GM18508 (cell line): ENCODE data around the gene GMEB1.
"Not testable (repeated sequence)": the region's sequence is repeated elsewhere in the genome, so short reads cannot be mapped to it uniquely, and the experiment has no call there.

Source experiments
- ATAC-seq: cut with Tn5 transposase; IDR thresholded peaks from one replicate; pipeline ENCODE4 v1.9.1; 2021; ENCODE audit warnings: moderate number of reproducible peaks; ENCODE audit not compliant: insufficient read depth, unreplicated experiment

Gene GMEB1, protein sequence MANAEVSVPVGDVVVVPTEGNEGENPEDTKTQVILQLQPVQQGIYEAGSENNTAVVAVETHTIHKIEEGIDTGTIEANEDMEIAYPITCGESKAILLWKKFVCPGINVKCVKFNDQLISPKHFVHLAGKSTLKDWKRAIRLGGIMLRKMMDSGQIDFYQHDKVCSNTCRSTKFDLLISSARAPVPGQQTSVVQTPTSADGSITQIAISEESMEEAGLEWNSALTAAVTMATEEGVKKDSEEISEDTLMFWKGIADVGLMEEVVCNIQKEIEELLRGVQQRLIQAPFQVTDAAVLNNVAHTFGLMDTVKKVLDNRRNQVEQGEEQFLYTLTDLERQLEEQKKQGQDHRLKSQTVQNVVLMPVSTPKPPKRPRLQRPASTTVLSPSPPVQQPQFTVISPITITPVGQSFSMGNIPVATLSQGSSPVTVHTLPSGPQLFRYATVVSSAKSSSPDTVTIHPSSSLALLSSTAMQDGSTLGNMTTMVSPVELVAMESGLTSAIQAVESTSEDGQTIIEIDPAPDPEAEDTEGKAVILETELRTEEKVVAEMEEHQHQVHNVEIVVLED

DNA sequence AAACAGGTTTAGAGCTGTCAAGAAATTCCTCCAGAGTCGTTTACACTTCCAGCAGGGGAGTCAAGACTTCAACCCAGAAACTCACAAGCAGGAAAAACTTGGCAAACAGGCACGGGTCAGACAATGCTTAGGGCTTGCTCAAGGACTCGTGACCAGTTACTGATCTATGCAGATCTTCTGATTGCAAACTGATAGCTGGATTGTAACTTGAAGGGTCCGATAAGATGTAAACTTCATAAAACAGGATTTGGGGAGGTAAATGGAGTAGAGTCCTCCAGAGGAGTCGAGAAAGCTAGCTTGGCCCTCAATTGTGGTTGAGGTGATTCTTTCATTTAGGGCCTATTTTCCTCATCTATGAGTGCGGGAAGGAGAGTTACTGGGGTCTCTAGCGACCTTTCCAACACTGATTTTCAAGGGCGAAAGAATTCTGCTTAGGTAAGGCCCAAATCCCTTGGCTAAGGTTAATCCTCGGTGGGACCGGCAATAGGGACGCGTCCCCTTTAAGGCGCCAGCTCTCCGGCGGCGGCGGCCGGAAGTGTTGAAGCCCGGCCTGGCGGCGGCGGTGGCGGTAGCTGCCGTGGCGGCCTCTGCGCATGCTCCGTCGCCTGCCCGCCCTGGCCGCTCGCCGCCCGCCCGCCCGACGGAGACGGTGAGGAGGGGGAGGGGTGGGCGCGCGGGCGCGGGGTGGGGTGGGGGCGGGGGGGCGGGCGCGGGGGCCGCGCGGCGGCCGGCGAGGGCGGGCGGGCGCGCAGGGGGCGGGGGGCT lies at the start of gene GMEB1:
GMEB1 (plus strand) TSS at position 594 of the 765 bp plus-strand sequence. CDS start 14,829 bp downstream, outside the sequence.
- no peak for ATAC-seq

DNA sequence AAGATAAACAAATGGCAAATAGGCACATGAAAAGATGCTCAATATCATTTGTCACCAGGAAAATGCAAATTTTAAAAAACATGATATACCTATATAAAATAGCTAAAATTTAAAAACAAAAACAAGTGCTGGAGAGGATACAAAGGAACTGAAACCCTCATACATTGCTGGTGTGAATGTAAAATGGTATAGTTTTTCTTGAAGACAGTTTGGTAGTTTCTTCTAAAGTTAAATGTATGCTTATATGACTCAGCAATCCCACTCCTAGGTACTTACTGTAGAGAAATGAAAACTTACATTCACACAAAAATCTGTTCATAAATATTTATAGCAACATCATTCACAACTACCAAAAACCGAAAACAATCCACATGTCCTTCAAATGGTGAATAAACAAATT lies 36.9 kb upstream of the GMEB1 start:
- ATAC-seq: no peak

DNA sequence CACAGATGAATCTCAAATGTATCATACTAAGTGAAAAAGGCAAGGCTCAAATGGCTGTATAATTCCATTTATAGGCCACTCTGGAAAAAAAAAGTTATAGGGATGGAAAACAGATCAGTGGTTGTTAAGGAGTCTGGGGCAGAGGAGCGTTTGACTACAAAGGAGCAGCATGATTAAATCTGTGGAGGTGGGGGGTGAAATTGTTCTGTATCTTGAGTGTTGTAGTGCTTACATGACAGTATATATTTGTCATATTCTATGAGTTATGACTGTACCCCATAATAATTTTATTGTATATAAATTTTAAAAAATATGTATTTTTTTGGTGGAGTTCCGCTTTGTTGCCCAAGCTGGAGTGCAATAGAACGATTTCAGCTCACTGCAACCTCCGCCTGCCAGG lies 36.0 kb upstream of the GMEB1 start:
- ATAC-seq: no peak

DNA sequence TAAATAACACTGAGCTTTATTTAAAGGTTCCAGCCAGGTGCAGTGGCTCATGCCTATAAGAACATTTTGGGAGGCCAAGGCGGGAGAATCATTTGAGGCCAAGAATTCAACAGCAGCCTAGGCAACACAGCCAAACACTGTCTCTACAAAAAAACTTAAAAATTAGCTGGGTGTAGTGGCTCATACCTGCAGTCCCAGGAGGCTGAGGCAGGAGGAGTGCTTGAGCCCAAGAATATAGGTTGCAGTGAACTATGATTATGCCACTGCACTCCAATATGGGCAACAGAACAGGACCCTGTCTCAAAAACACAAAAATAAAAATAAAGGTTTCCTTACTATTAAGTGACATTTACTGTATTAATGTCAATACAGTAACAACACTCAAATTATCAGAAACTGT lies 27.8 kb upstream of the GMEB1 start:
- no peak for ATAC-seq

DNA sequence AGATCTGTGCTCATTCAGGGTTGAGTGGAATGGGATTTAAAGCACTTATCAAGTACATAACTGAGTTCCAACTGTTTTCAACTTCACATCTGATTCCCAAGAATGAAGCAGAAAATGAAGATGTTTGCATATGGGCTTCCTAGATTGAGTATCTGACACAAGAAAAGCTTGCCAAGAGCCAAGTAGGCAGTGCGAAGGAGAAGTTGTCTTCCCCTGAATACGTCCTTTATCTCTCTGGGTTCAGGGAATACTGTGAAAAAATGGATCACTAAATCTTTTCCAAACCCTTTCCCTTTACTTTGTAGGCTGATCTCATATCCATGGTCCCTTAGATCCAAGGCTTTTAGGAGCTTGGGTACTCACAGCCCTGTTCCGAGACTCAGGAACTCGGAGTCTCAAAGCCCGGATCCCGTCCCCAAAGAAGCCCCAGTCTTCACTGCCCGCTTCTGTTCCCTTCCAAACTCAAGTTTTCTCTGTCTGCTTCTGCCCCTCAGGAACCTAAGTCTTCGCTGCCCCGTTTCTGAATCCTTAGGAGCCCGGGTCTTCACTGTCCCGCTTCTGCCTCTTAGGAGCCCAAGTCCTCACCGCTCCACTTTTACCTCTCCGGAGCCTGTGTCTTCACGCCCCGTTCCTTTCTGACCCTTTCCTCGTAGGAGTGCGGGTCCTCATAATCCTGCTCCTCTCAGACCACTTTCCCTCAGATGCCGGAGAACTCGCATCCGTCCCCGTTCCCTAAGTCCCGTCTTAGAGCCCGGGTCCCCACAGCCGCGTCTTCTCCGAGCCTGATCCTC lies 26.3 kb upstream of the GMEB1 start:
- ATAC-seq: no peak

DNA sequence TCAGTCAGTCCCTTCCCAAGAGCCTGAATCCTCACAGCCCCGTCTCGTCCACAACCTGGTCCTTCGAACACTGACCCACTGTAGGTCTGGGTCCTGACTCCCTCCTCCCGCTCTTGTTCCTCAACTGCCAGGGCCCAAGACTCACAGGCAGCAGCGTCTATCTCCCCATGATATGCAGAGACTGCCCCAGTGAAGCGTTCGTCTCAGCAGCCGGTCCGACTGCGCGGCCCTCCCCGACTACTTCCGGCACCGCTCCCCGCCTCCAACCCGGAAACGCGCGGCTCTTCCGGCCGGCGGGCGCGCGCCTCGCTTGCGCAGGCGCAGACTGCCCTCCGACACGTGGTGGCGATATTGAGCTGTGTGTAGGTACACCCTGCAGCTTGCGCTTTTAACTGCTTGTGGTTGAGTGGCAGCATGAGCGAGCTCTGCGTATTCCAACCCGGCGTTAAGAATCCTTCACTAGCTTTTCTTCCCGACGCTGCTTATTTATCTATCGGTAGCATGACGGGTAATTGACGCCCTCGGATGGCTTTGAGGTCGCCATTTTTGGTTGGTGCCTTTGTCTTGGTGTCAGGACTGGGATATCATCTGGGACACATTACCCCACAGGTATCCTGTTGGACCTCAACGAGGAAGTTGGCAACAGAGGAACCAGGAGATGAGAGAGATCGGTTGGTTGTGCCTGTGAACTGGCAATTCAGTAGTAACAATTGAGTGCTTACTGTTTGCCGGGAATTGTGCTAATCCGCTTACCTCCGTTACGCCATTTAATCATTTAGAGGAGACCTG lies 25.5 kb upstream of the GMEB1 start, which contains the start of gene TAF12:
TAF12 (minus strand) TSS at position 221 of the 789 bp plus-strand sequence. CDS start 20,986 bp downstream, outside the sequence.
- ATAC-seq: peak; percentile 40

DNA sequence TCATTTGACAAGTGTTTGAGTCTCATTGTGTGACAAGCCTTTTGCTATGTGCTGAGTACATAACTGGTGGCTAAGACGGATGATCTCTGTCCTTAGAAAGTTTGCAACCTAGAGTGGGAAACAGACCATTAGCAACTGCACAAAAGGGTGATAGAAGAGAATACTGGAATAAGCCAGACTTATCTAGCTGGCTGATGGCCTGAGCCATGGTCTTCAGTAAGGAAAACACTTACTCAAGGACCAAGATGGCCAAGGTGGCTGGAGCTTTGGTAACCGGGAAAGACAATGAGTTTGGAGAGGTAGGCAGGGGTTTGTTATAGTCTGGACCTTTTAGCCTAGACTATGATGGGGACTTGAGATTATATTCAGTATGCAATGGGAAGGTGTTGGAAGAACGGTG lies 24.1 kb upstream of the GMEB1 start:
- ATAC-seq: no peak

DNA sequence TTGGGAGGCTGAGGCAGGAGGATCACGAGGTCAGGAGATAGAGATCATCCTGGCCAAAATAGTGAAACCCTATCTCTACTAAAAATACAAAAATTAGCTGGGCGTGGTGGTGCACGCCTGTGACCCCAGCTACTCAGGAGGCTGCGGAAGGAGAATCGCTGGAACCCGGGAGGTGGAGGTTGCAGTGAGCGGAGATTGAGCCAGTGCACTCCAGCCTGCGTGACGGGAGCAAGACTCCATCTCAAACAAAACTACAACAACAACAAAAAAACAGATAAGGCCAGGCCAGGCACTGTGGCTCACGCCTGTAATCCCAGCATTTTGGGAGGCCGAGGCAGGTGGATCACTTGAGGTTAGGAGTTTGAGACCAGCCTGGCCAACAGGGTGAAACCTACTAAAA lies 23.2 kb upstream of the GMEB1 start:
- ATAC-seq: not testable (repeated sequence)

DNA sequence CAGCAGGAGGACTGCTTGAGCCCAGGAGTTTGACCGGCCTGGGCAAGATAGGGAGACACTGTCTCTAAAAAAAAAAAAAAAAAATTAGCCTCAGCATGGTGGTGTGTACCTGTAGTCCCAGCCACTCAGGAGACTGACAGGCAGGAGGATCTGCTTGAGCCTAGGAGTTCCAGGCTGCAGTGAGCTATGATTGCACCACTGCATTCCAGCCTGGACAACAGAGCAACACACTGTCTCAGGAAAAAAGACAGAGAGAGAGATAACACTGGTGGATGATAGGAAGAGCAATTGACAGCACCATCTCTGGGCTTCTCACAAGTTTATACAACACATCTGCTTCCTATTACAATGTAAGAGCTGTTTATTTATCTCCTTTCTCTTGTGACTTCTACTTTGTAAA lies 22.5 kb upstream of the GMEB1 start:
- ATAC-seq: no peak

DNA sequence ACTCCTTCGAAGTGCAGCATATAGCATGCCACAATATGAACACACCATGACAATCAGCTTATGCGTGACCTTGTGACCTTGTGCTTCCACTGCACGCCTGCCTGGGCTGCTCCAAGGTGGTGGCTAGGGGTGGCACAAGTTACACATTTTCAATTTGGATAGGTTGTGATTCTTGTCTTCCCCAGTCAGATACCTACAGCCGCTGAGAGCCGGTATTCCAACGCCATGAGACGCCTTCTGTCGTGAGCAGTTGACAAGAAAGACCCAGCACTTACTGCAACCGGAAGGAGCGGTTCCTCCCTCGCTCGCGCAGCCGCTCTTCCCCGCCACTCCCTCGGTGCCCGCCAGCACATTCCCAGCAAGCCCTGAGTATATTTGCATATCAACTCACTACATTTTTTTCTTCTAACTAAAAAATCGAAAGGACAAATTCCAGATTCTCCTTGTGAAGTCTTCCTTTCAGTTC lies 20.5 kb upstream of the GMEB1 start:
- peak; percentile 33 for ATAC-seq

DNA sequence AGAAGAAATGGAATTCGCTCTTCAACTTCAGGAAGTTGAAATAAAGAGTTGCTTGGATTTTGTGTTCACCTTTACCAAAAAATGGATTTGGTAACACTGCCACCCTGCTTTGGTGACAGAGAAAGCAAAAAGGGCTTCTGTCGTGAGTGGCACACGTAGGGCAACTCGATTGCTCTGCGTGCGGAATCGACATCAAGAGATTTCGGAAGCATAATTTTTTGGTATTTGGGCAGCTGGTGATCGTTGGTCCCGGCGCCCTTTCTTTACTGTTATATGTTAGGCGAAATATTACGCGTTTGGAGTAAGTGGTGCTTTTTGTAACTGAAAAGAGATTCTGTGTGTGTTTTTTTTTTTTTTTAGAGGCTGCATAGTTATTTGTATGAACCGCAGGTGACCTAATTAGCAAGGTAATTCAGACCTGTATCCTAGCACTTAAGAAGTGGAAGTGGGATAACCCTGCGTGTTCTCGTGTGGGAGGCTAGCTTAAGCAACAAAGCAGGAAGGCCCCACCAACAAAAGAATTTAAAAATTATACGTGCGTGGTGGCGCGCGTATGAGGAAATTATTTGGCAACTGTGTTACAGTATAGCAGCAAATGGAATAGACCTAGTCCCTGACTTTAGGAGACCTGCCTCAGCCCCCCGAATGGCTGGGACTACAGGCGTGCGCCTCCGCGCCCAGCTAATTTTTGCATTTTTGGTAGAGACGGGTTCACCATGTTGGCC lies 19.9 kb upstream of the GMEB1 start, which contains the start of gene RNU11:
RNU11 (plus strand) TSS at position 127 of the 725 bp plus-strand sequence.
- peak; percentile 43 for ATAC-seq

DNA sequence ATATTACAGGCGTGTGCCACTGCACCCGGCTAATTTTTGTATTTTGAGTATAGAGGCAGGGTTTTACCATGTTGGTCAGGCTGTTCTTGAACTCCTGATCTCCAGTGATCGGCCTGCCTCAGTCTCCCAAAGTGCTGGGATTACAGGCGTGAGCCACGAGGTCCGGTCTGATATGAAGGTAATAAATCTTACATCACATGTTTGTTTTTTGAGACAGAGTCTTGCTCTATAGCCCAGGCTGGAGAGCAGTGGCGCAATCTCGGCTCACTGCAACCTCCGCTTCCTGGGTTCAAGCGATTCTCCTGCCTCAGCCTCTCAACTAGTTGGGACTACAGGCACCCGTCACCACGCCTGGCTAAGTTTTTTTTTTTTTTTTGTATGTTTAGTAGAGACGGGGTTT lies 15.5 kb upstream of the GMEB1 start:
- not testable (repeated sequence) for ATAC-seq

DNA sequence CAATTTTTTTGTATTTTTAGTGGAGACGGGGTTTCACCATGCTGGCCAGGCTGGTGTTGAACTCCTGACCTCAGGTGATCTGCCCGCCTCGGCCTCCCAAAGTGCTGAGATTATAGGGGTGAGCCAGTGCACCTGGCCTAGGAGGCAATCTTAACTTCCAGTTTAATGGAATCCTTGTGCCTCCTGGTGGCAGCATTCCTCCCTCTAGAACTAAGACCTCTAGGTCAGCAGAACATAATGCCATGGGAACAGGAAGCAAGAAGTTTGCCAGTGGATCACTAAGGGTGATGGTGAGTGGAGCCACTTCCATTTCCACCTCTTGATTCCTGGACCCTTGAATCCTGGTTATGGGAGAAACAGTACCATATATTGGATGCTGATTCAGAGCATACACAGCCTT lies 14.7 kb upstream of the GMEB1 start:
- ATAC-seq: not testable (repeated sequence)

DNA sequence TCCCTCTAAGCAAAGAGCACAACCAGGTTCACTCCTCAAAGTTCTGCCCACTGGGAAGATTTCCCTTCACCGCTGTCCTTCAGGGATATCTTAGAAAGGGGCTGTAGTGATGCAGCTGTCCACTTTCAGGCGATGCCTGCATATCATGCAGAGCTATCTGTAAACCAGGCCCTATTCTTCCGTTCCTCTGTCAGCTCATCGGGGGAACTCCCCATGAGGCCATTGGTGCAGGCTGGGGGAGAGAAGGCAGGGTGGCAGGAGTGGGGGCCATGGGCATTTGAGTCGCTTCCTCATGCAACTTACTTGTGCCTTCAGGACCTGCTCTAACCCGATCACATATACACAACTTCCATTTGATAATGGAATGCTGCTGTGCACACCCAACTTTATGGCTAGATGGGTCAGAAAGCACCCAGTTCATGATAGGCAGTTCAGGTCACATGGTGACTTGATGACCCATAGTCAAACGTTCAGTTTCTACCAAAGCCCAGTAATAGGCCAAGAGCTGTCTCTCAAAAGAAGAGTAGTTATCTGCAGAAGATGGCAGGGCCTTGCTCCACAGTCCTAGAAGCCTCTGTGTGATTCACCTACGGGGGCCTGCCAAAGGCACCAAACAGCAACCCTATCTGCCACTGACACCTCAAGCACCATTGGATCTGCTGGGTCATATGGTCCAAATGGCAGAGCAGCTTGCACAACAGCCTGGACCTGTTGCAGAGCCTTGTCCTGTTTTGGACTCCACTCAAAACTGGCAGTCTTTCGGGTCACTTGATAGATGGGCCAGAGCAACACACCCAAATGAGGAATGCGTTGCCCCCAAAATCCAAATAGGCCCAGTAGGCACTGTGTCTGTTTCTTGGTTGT lies 12.9 kb upstream of the GMEB1 start:
- not testable (repeated sequence) for ATAC-seq

DNA sequence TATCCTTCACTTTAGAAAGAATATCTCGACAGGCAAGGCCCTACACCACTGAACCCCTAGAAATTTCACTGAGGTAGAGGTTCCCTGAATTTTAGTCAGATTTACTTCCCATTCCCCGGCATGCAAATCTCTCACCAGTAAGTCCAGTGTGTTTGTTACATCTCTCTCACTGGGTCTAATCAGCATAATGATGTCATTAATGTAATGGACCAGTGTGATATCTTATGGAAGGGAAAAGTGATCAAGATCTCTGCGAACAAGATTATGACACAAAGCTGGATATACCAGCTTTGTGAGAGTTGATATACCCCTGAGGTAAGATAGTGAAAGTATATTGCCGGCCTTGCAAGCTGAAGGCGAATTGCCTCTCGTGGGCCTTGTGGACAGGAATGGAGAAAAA lies 12.2 kb upstream of the GMEB1 start:
- no peak for ATAC-seq

DNA sequence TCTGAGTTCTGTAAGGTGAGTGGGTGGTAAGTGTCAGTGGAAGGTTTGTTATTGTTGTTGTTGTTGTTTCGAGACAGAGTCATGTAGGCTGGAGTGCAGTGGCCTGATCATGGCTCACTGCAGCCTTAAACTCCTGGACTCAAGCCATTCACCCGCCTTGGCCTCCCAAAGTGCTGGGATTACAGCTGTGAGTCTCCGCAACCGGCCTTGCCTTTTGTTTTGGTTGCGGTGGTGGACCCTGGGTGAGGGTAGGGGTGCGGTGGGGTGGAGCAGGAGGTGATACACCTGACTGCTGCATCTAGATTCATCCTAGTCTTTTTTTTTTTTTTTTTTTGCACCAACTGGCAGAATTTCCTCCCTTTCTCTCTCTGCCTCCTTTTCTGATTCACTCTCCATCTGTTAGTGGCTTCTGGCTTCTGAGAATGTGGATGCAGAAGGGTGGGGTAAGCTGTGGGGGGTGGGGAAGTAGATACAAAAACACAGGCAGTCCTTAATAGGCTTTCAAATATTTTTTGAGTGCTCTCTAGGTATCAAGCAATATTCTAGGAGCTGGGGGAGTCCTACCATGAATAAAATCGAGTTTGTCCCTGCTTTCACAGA lies 4.6 kb upstream of the GMEB1 start:
- no peak for ATAC-seq

DNA sequence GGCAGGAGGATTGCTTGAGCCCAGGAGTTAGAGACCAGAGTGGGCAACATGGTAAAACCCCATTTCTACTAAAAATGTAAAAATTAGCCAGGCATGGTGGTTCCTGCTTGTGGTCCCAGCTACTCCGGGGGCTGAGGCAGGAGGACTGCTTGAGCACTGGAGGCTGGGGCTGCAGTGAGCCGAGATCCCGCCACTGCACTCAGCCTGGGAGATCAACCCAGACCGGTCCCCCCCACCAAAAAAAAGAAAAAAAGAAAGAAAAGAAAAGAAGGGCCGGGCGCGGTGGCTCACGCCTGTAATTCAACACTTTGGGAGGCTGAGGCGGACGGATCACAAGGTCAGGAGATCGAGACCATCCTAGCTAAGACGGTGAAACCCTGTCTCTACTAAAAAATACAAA lies 1.8 kb upstream of the GMEB1 start:
- ATAC-seq: no peak
